HG03342 (cell line): ENCODE measurements around the gene SLC1A3.

ENCODE experiments used
- ATAC-seq: cut with Tn5 transposase; IDR thresholded peaks from one replicate; pipeline ENCODE4 v1.9.1; 2021; ENCODE audit warnings: mild to moderate bottlenecking, moderate library complexity; ENCODE audit not compliant: unreplicated experiment

The SLC1A3 gene

GRCh38 chr5:36710039-36710438 lies 103.6 kb downstream of the SLC1A3 start:
- no peak for ATAC-seq

DNA sequence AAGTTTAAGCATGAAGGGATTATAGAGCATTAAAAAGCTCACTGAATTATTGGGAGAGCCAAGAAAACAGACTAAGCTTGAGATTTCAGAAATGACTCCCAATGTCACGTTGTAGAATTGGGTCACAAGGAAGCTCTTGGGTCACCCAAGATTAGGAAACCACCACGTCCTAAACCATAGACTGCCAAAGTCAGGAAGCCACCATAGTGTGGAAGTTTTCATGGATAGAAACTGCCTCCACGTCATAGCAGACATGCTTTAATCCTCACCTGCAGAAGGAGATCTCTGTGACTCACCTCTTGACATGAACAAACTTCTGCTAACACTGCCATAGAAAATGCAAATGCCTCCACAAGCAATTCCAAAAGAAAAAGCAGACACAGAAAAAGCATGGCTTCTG lies 106.3 kb downstream of the SLC1A3 start:
- no peak for ATAC-seq

DNA sequence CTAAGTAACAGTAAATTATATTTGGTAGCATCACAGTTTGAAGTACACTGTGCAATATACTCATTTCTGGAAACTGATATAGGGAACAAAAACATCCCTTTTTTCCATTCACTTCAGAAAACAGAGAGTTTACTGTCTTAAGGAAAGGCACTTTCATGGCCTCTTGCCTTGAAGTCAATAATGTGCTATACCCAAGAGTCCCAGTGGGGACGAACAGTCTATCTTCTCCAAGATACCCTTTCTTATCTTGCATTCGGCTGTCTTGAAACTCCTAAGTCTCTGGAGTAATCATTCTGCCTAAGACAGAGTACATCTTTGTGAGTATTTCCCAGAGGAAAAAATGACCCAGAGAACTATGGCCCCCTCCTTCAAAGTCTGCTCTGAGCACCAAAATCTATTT lies 107.1 kb downstream of the SLC1A3 start:
- no peak for ATAC-seq

DNA sequence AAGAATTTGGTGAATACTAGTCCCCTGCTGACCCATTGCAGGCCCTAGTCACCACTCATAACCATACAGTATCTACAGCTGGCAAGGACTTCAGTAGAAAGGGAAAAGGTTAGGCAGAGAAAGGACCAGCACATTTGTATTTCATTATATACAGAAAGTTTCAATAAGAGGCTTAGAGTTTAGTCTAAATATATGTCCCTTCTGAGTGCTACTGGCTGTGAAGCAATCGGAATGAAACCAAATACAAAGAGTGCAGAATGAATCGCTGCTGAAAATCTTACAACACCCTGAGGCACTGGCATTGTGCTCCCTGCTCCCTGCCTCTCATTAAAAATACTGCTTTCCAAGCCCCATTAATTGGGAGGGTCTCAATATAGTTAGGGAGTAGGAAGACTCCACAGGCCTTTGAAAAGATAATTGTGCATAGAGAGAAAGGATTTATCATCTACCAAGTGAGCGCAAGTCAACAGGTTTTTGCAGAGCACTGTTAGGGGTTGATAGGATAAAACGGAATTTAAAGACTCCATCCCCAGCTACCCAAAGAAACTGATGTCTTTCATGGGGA lies 110.8 kb downstream of the SLC1A3 start:
- ATAC-seq: no peak

- ATAC-seq: no peak
Measured at GRCh38 chr5:36719282-36719681, 112.9 kb downstream of the SLC1A3 start.

DNA sequence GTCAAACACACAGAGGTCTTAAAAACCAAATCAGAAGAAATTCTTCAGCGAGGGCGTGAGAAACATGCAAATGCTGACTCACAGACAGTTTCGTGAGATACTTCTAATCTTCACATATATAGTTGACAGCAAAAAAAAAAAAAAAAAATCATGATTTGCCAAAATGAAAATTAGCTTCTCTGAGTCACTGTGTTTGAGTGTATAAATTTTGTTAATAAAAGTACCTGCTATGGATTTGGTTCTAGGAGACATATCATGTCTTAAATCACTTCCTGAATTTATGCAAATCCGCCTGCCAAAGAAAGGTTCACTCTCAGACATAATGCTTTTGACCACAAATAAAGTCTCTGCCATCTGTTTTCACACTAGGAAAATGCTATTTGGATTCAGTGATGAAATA lies 114.3 kb downstream of the SLC1A3 start:
- no peak for ATAC-seq

GRCh38 chr5:36721664-36722235 lies 115.3 kb downstream of the SLC1A3 start:
- no peak for ATAC-seq

GRCh38 chr5:36722900-36723299 lies 116.5 kb downstream of the SLC1A3 start:
- peak; percentile 22 for ATAC-seq

DNA sequence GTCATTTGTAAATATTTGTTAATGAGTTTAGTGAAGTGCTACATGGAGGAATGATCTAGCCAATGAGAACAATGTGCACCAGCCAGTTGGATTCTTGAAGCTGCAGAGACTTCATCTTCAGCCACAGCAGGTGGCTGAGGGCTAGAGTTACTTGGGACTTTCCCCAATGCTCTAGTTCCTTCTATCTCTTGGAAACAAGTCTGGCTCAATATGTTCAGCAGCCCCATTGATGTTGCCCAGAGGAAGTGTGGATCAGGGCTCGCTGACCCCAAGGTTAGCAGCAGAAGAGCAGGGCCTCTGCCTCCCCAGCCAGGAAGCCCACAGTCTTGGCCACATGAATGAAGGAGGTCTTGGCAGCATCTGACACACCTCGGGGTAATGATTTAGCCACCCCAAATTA lies 117.5 kb downstream of the SLC1A3 start:
- peak; percentile 45 for ATAC-seq

- peak; percentile 77 for ATAC-seq
Measured at GRCh38 chr5:36724467-36725332, 118.3 kb downstream of the SLC1A3 start.

DNA sequence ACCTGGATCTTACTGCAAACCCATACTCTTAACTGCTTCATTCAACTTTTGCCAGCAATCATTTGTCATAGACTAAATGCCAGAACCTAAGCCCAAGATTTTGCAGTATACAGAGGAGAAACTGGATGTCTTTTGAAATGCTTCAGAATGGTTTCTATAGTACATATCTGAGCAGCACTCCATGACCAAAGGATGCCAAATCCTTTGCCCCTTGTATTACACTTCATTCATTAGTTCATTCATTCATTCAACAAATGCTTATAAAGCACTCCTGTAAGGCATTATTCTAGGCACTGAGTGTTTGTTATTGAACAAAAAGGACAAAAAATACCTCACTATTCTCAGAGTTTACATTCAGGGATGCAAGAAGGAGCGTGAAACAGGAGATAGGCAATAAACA lies 119.9 kb downstream of the SLC1A3 start:
- no peak for ATAC-seq

DNA sequence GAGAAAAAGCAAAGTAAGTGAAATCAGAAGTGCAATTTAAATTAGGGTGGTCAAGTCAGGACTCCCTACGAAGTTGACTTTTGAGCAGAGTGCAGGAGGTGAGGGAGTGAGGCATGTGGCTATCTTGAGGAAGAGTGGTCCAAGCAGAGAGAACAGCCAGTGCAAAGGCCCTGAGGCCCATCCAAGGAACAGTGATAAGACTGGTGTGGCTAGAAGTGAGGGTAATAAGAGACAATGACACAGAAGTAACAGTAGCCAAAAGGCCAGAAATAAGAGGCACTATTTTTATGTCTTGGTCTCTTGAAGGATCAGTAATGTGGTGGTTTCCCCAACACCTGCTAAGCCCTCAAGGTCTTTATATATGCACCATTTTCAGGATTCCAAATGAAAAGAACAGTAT lies 120.4 kb downstream of the SLC1A3 start:
- no peak for ATAC-seq

- no peak for ATAC-seq
Measured at GRCh38 chr5:36728697-36729543, 122.5 kb downstream of the SLC1A3 start.

- ATAC-seq: no peak
Measured at GRCh38 chr5:36730537-36731216, 124.3 kb downstream of the SLC1A3 start.

DNA sequence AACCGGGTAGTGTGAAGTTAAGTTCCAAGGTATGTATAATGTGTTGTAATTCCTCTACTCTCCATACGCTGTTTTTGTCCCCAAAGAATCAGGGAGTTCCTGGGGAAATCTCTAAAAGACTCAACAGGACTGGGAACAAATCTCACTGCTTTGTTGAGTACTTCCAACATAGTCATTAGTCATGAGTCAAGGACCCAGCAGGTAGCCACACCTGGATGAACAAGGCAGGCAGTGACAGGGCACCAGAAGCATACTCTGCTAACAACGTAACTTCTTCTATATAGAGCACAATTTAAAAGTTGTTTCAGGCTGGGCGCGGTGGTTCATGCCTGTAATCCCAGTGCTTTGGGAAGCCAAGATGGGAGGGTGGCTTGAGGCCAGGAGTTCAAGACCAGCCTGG lies 126.8 kb downstream of the SLC1A3 start:
- no peak for ATAC-seq

DNA sequence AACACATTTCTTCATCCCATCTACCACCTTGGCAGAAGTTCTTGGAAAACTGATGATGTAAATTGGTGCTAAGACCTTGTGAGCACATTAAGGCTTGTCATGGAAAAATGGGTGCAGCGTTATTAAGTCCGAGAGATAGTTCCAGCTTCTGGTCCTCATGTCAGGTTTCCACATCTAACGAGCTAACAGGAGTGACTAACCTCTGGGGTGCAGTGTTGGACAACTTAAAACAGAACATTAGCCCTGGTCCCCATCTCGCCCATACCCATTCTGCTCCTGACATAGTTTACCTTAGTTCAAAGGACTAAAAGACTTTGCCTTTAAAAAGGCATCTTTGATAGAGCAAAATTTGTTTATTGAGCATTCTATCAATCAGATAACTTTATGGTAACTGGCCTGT lies 128.0 kb downstream of the SLC1A3 start:
- ATAC-seq: no peak

GRCh38 chr5:36735891-36736290 lies 129.5 kb downstream of the SLC1A3 start:
- no peak for ATAC-seq
